Measurements from ENCODE around the gene KRTAP4-16. TPM values are rescaled to one million over a fixed set of nuclear protein-coding genes. Genes with fewer than 3 reads are reported as not detected.
"Not testable (repeated sequence)": the region's sequence is repeated elsewhere in the genome, so short reads cannot be mapped to it uniquely, and the experiment has no call there.

The KRTAP4-16 gene
- total RNA-seq, 4 donors from 2014 or later = not detected

DNA sequence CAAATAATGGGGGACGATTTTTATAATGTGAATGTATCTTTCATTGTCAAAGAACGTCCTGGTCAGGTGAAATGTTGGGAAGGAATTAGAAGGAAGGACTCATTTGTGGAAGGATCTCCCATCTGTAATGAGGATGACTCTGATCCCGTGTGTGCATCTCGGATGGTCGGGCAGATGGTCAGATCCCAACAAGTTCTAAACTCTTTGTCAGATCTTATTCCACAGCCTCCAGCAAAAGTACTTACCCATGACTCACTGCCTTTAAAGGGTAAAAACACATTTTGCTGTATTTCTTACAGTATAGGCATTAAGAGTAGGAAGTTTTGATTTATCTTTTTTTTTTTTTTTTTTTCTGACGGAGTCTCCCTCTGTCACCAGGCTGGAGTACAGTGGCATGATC is 3.5 kb downstream of the KRTAP4-16 start:
- in situ Hi-C loops (cut with MboI; ENCODE audit: low pct_ligation_motif_present in 1 of 4, low pct_unique_long_range_greater_than_20kb in 1 of 4, low sequenced_read_pairs in 3 of 4) = no loop called here
- H3K27ac ChIP-seq = no peak overlapping the region
- TF ChIP-seq POLR2AphosphoS5 (IDR thresholded peaks at IDR 0.05) = no peak
- TF ChIP-seq EP300 (IDR thresholded peaks at IDR 0.05; ENCODE audit: low read depth) = no peak
- no peak for TF ChIP-seq POLR2A (IDR thresholded peaks at IDR 0.05)
- TF ChIP-seq, protein P1, sequence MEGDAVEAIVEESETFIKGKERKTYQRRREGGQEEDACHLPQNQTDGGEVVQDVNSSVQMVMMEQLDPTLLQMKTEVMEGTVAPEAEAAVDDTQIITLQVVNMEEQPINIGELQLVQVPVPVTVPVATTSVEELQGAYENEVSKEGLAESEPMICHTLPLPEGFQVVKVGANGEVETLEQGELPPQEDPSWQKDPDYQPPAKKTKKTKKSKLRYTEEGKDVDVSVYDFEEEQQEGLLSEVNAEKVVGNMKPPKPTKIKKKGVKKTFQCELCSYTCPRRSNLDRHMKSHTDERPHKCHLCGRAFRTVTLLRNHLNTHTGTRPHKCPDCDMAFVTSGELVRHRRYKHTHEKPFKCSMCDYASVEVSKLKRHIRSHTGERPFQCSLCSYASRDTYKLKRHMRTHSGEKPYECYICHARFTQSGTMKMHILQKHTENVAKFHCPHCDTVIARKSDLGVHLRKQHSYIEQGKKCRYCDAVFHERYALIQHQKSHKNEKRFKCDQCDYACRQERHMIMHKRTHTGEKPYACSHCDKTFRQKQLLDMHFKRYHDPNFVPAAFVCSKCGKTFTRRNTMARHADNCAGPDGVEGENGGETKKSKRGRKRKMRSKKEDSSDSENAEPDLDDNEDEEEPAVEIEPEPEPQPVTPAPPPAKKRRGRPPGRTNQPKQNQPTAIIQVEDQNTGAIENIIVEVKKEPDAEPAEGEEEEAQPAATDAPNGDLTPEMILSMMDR (IDR thresholded peaks at IDR 0.05) = no peak
- WGBS, 2 donors (ENCODE audit: low coverage in 1 of 2) = 81 to 82% methylated on average over 5 to 6 of the region's 6 CpGs
- no peaks in the 10 kb centered on the region for H3K27me3 ChIP-seq
- intact Hi-C loops (cut with DNase I; ENCODE audit: low total_unique reads) = no loop called here
- DNase-seq = no peak
- H3K4me1 ChIP-seq = no peaks in the 10 kb centered on the region
- no peaks in the 10 kb centered on the region for H3K36me3 ChIP-seq
- no peak overlapping the region for H3K4me3 ChIP-seq
- no peaks in the 10 kb centered on the region for H3K9me3 ChIP-seq

DNA sequence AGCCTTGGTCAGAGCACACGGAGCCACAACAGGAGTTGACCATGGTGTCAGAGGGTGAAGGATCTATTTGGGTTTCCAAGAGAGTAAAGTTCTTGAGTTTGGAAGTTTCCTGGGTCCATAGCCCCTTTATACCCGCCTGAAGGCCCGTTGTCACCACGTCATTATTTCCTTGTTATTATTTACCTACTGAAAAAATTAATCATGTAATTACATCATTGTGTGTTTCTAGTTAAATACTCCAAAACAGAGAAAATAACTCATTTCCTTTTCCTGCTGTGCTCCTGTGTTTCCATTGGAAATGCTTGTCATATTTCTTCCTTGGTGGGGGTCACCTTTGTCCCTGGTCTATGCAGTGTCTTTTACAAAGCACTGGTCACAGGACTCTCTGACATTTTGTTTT is 4.0 kb downstream of the KRTAP4-16 start, which contains the start of gene KRTAP4-8:
TSS of gene KRTAP4-8 (minus strand) at position 101 of the 400 bp plus-strand sequence. CDS start at position 43, 58 bp downstream.
- in situ Hi-C loops (cut with MboI; ENCODE audit: low pct_ligation_motif_present in 1 of 4, low pct_unique_long_range_greater_than_20kb in 1 of 4, low sequenced_read_pairs in 3 of 4) = no loop called here
- H3K27me3 ChIP-seq = no peaks in the 10 kb centered on the region
- no peak within 1 kb of the TSS for H3K27ac ChIP-seq
- no peaks in the 10 kb centered on the region for H3K4me1 ChIP-seq
- no peak within 1 kb of the TSS for H3K4me3 ChIP-seq
- DNase-seq = no peak
- intact Hi-C loops (cut with DNase I; ENCODE audit: low total_unique reads) = no loop called here
- H3K36me3 ChIP-seq = no peaks in the 10 kb centered on the region
- WGBS, 2 donors (ENCODE audit: low coverage in 1 of 2) = 50 to 68% methylated on average over 3 to 4 of the region's 4 CpGs
- H3K9me3 ChIP-seq = no peaks in the 10 kb centered on the region
- TF ChIP-seq POLR2A (IDR thresholded peaks at IDR 0.05) = no peak
- no peak for TF ChIP-seq EP300 (IDR thresholded peaks at IDR 0.05; ENCODE audit: low read depth)
- TF ChIP-seq, protein P1 (IDR thresholded peaks at IDR 0.05) = no peak
- TF ChIP-seq POLR2AphosphoS5 (IDR thresholded peaks at IDR 0.05) = no peak

GRCh38 chr17:41096055-41096454 is 6.0 kb downstream of the KRTAP4-16 start:
- intact Hi-C loops (cut with DNase I; ENCODE audit: low total_unique reads) (no loop called here), in situ Hi-C loops (cut with MboI; ENCODE audit: low pct_ligation_motif_present in 1 of 4, low pct_unique_long_range_greater_than_20kb in 1 of 4, low sequenced_read_pairs in 3 of 4) (no loop called here)
- no peaks in the 10 kb centered on the region for H3K27me3 ChIP-seq
- 83 to 87% methylated on average over 7 of the region's 7 CpGs for WGBS, 2 donors (ENCODE audit: low coverage in 1 of 2)
- no peaks in the 10 kb centered on the region for H3K9me3 ChIP-seq
- H3K4me1 ChIP-seq = no peaks in the 10 kb centered on the region
- TF ChIP-seq EP300 (IDR thresholded peaks at IDR 0.05; ENCODE audit: low read depth) (no peak), POLR2A (IDR thresholded peaks at IDR 0.05) (no peak), POLR2AphosphoS5 (IDR thresholded peaks at IDR 0.05) (no peak)
- TF ChIP-seq, protein P1 (IDR thresholded peaks at IDR 0.05) = no peak
- no peak overlapping the region for H3K4me3 ChIP-seq
- no peak for DNase-seq
- no peak overlapping the region for H3K27ac ChIP-seq
- no peaks in the 10 kb centered on the region for H3K36me3 ChIP-seq

DNA sequence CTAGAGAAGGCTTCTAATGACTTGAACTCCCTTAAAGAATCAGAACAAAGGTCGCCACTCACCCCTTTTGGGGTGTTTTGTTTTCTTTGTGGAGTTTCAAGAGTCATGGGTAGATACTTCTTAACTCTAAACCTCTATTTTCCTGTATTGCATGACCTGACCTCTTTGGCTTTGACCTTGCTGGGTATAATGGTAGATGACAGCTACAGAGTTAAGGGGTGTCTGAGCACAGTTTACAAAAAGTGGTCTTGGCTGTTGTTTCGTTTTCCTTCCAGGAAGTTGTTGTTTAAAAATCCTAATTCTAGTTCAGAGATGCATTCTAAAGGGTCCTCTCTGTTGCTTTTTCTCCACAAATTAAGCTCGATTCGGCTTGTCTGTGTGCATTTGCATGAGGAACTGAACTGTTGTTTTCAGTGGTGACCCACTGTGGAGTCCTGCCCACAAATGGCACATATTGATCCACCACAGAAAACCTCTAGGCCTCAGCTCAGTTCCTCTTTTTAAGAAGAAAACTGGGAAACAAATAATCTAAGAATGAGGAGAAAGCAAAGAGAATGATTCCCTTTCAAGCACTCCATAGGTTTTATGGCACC is 13.2 kb downstream of the KRTAP4-16 start:
- H3K4me1 ChIP-seq; H3K9me3 ChIP-seq; H3K27me3 ChIP-seq; H3K36me3 ChIP-seq; H3K27ac ChIP-seq; H3K4me3 ChIP-seq; in situ Hi-C loops (cut with MboI; ENCODE audit: low pct_ligation_motif_present in 1 of 4, low pct_unique_long_range_greater_than_20kb in 1 of 4, low sequenced_read_pairs in 3 of 4); intact Hi-C loops (cut with DNase I; ENCODE audit: low total_unique reads); DNase-seq: not testable (repeated sequence)
- 58 to 65% methylated on average over 2 to 4 of the region's 4 CpGs for WGBS, 2 donors (ENCODE audit: low coverage in 1 of 2)

GRCh38 chr17:41084100-41084856 is 17.7 kb downstream of the KRTAP4-16 start, which contains the start of gene KRTAP4-7:
Gene KRTAP4-7 (plus strand): TSS chr17:41084150. CDS start chr17:41084207, 57 bp downstream.
- DNase-seq; H3K27me3 ChIP-seq; H3K9me3 ChIP-seq; H3K27ac ChIP-seq; H3K36me3 ChIP-seq; intact Hi-C loops (cut with DNase I; ENCODE audit: low total_unique reads); H3K4me1 ChIP-seq; in situ Hi-C loops (cut with MboI; ENCODE audit: low pct_ligation_motif_present in 1 of 4, low pct_unique_long_range_greater_than_20kb in 1 of 4, low sequenced_read_pairs in 3 of 4); H3K4me3 ChIP-seq: not testable (repeated sequence)
- 80 to 83% methylated on average over 1 to 10 of the region's 14 CpGs for WGBS, 2 donors (ENCODE audit: low coverage in 1 of 2)

- WGBS, 2 donors (ENCODE audit: low coverage in 1 of 2) = 75 to 83% methylated on average over 2 of the region's 2 CpGs
- H3K4me3 ChIP-seq; in situ Hi-C loops (cut with MboI; ENCODE audit: low pct_ligation_motif_present in 1 of 4, low pct_unique_long_range_greater_than_20kb in 1 of 4, low sequenced_read_pairs in 3 of 4); H3K27ac ChIP-seq; DNase-seq; H3K36me3 ChIP-seq; intact Hi-C loops (cut with DNase I; ENCODE audit: low total_unique reads); H3K9me3 ChIP-seq; H3K4me1 ChIP-seq; H3K27me3 ChIP-seq: not testable (repeated sequence)
Observed at GRCh38 chr17:41083427-41083826, 18.6 kb downstream of the KRTAP4-16 start.

Measured in transverse colon (tissue), 4 donors.